ENCODE results near the gene POU2F3. TPM values are rescaled to one million over a fixed set of nuclear protein-coding genes. Genes with fewer than 3 reads are reported as not detected.
A peak's percentile ranks its signal among the peaks of the same experiment; 100 is the strongest.

Gene POU2F3
- total and polyA plus RNA-seq, 2 of the 4 experiments (the other 2 are of a cell fraction) = under 0.01 to 0.09 TPM

GRCh38 chr11:120354779-120355178 lies 114.8 kb downstream of the POU2F3 start:
- Histone ChIP-seq H3K4me1 (ENCODE audit: control insufficient read depth, insufficient read depth, low read length) (peaks cover 15% of the 10 kb centered on the region), H3K9me1 (ENCODE audit: insufficient read depth, low read length) (peaks cover 29% of the 10 kb centered on the region), H2BK5ac (ENCODE audit: low read depth, low read length, poor library complexity, severe bottlenecking) (no peak overlapping the region), H3K4me2 (ENCODE audit: low read depth, low read length) (peak overlapping the region; percentile 12), H3K56ac (ENCODE audit: extremely low read depth, insufficient read depth, low read length) (no peak overlapping the region), H3K4me3 (ENCODE audit: insufficient read depth, low read depth, low read length) (no peak overlapping the region), H2AK9ac (replicated peaks; ENCODE audit: low read depth, low read length, poor library complexity) (no peak overlapping the region), H3K14ac (replicated peaks; ENCODE audit: low read depth, low read length) (no peak overlapping the region), H2AK5ac (ENCODE audit: low read depth, low read length) (no peak overlapping the region), H3K4ac (ENCODE audit: low read depth, low read length) (no peak overlapping the region), H4K20me1 (ENCODE audit: insufficient read depth, low read length) (peaks cover 88% of the 10 kb centered on the region), H2BK15ac (ENCODE audit: low read depth, low read length) (no peak overlapping the region), H3K9me3 (ENCODE audit: control insufficient read depth, insufficient read depth, low read length) (no peaks in the 10 kb centered on the region), H3K23ac (ENCODE audit: low read depth, low read length) (no peak overlapping the region), H3K79me1 (ENCODE audit: low read depth in 1 of 2, low read length in 2 of 2) (peaks cover 11 to 64% of the 10 kb centered on the region in 2 experiments), H3K18ac (ENCODE audit: low read depth, low read length) (no peak overlapping the region), H3K9ac (ENCODE audit: low read depth, low read length) (no peak overlapping the region), H2BK20ac (ENCODE audit: low read depth, low read length) (no peak overlapping the region), H3K27ac (ENCODE audit: insufficient read depth, low read length) (no peak overlapping the region), H4K91ac (ENCODE audit: insufficient read depth, low read depth, low read length) (no peak overlapping the region), H4K5ac (ENCODE audit: low read depth, low read length) (no peak overlapping the region), H2BK120ac (ENCODE audit: low read depth, low read length) (no peak overlapping the region), H2AFZ (replicated peaks; ENCODE audit: low read length, poor library complexity) (no peak overlapping the region), H3K27me3 (ENCODE audit: control insufficient read depth, insufficient read depth, low read length) (no peaks in the 10 kb centered on the region), H4K8ac (ENCODE audit: low read depth in 2 of 2, low read length in 2 of 2) (no peak overlapping the region), H3K36me3 (ENCODE audit: control insufficient read depth, insufficient read depth, low read length) (peaks cover 3% of the 10 kb centered on the region; the same call in 1 of the 2 replicates)
- intact Hi-C loops (cut with micrococcal nuclease) (no loop called here), in situ Hi-C loops (cut with MboI; ENCODE audit: low sequenced_read_pairs) (no loop called here), dilution Hi-C loops (cut with HindIII; ENCODE audit: low sequenced_read_pairs, unreplicated experiment) (no loop called here)
- POLR2A ChIA-PET (ENCODE audit: unreplicated experiment) = no interaction called here
- peak; percentile 75 for ATAC-seq (ENCODE audit: low read depth)
- BruUV-seq (replicated peaks) = no TSS peak
- WGBS, 2 experiments (ENCODE audit: extremely low coverage in 2 of 2, insufficient read length in 1 of 2) = no CpG with 5 or more reads among the region's 6 CpGs
- DNase-seq = peak; percentile 82
- TF ChIP-seq CHD1 (IDR thresholded peaks at IDR 0.05; ENCODE audit: low read depth, low read length) = no peak
- TF ChIP-seq BHLHE40 (IDR thresholded peaks at IDR 0.05; ENCODE audit: low read depth, low read length) = no peak
- TF ChIP-seq MAZ (IDR thresholded peaks at IDR 0.05; ENCODE audit: borderline replicate concordance, low read depth, low read length) = no peak
- TF ChIP-seq POLR2A (IDR thresholded peaks at IDR 0.05; ENCODE audit: low read depth, low read length) = no peak
- TF ChIP-seq, protein P1, sequence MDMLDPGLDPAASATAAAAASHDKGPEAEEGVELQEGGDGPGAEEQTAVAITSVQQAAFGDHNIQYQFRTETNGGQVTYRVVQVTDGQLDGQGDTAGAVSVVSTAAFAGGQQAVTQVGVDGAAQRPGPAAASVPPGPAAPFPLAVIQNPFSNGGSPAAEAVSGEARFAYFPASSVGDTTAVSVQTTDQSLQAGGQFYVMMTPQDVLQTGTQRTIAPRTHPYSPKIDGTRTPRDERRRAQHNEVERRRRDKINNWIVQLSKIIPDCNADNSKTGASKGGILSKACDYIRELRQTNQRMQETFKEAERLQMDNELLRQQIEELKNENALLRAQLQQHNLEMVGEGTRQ (IDR thresholded peaks at IDR 0.05; ENCODE audit: low read depth, low read length) = no peak
- no peak for TF ChIP-seq RCOR1 (IDR thresholded peaks at IDR 0.05; ENCODE audit: insufficient replicate concordance, low read length)
- TF ChIP-seq RFX5 (IDR thresholded peaks at IDR 0.05; ENCODE audit: low read depth, low read length) = no peak
- TF ChIP-seq SMC3 (IDR thresholded peaks at IDR 0.05; ENCODE audit: low read depth, low read length) = no peak
- no peak for TF ChIP-seq CEBPB (IDR thresholded peaks at IDR 0.05; ENCODE audit: low read depth, low read length)
- no peak for TF ChIP-seq NFE2L2 (IDR thresholded peaks at IDR 0.05; ENCODE audit: low read depth, low read length)
- TF ChIP-seq RAD21 (IDR thresholded peaks at IDR 0.05; ENCODE audit: low read length) = no peak
- no peak for TF ChIP-seq MXI1 (IDR thresholded peaks at IDR 0.05; ENCODE audit: borderline replicate concordance, low read depth, low read length)
- no peak for TF ChIP-seq FOS (IDR thresholded peaks at IDR 0.05; ENCODE audit: low read depth, low read length)
- CTCF ChIA-PET = interaction anchor here (1.1 to 1.6 kb wide), 2 partner anchors 41 to 81 kb away, joined by 3 read pairs; no protein-coding TSS in a partner anchor
